Ovary (tissue), 9 donors: ENCODE data around the gene AP1B1. TPM values are rescaled to one million over a fixed set of nuclear protein-coding genes. Genes with fewer than 3 reads are reported as not detected.

Experiments
- DNase-seq, 5 donors: peaks; one replicate each; pipeline ENCODE4 v3.0.0-alpha.2; 2019 to 2020
- H3K27ac ChIP-seq, 2 donors: fragments of 200-600 bp; one replicate each; pipeline versions ENCODE4 v1.5.1 to v1.8.0; 2019 to 2022
- H3K27me3 ChIP-seq: fragments of 200-600 bp; one replicate; pipeline ENCODE4 v1.8.0; 2022
- H3K36me3 ChIP-seq: fragments of 200-600 bp; sonication (generic); one replicate; pipeline ENCODE4 v1.5.1; 2019
- H3K4me1 ChIP-seq: one replicate; pipeline ENCODE4 v1.8.1; 2013; ENCODE audit warnings: mild to moderate bottlenecking, moderate library complexity; ENCODE audit not compliant: insufficient read depth
- H3K4me3 ChIP-seq: fragments of 200-600 bp; sonication (generic); one replicate; pipeline ENCODE4 v1.5.1; 2017
- H3K9me3 ChIP-seq, 2 donors: fragments of 200-600 bp in 1 of 2; sonication (generic) in 1 of 2; one replicate each; pipeline versions ENCODE4 v1.5.1 to v1.8.1; 2013 to 2019; ENCODE audit warnings: mild to moderate bottlenecking in 1 of 2, moderate library complexity in 1 of 2
- EP300 ChIP-seq: sonication (generic); formaldehyde crosslinking; IDR thresholded peaks from one replicate; pipeline ENCODE4 v1.6.1; 2017; ENCODE audit warnings: antibody characterized with exemption
- POLR2A ChIP-seq: fragments of 450-650 bp; IDR thresholded peaks from one replicate; pipeline ENCODE4 v1.6.1; 2017; ENCODE audit warnings: antibody characterized with exemption, mild to moderate bottlenecking, moderate library complexity
- WGBS, 3 donors: extraction: QIAGEN DNeasy Blood & Tissue Kit in 1 of 3; methylation state at CpG; one replicate each; pipeline versions ENCODE4 v1.1.5 to v1.1.7; 2013 to 2017; 5-methylcytosine and 5-hydroxymethylcytosine counted together
- intact Hi-C, 4 donors: fragments of 100-400 bp; cut with DNase I; formaldehyde crosslinking; loops; one replicate each; pipeline versions ENCODE4 v1.11.0 to v1.15.1; 2022 to 2023
- polyA plus RNA-seq, 2 donors: library from polyadenylated mRNA; stranded (reverse); fragments of 200-250 nt in 1 of 2; fragments of 350-450 nt in 1 of 2; fragmentation: Illumina TruSeq in 1 of 2; extraction: RNeasy Lipid Tissue Mini Kit (QIAGEN cat#74804) in 1 of 2; gene quantifications; one replicate each; pipeline ENCODE4 v1.2.3, GENCODE V29; 2013 to 2014
- total RNA-seq, 7 donors: library from RNA; depleted of rRNA in 2 of 7; stranded (reverse); fragments of >200 nt in 2 of 7; fragmentation: NEBNext Ultra II Directional in 3 of 7; extraction: Animal tissue kit (Norgen Biotek cat#: 25700) in 3 of 7; gene quantifications; one replicate each; pipeline versions ENCODE4 v1.1.0 to v1.2.4, GENCODE V29; 2016 to 2023
- TF ChIP-seq, protein P1 (sequence below), 3 donors: fragments of 450-650 bp in 2 of 3; fragments of 200-600 bp in 1 of 3; IDR thresholded peaks; one replicate each; pipeline versions ENCODE4 v1.5.1 to v1.8.0; 2016 to 2022; ENCODE audit warnings: antibody characterized with exemption in 3 of 3, mild to moderate bottlenecking in 1 of 3
- donor health status: DM: no; HTN: no; CAD: no; lungs with moderate emphysema.
- donor health status: DM: no; HTN: no; CAD: no.
- donor health status: Bipolar disorder and iron deficiency.
- donor health status: DM: yes; HTN: yes; CAD: no.
- donor health status: DM: no; HTN: no; CAD: no.
- donor health status: DM: yes; HTN: yes; CAD: no.

AP1B1 gene
- total and polyA plus RNA-seq, 9 donors = 17.7 to 54.0 (median 36.8) TPM

DNA sequence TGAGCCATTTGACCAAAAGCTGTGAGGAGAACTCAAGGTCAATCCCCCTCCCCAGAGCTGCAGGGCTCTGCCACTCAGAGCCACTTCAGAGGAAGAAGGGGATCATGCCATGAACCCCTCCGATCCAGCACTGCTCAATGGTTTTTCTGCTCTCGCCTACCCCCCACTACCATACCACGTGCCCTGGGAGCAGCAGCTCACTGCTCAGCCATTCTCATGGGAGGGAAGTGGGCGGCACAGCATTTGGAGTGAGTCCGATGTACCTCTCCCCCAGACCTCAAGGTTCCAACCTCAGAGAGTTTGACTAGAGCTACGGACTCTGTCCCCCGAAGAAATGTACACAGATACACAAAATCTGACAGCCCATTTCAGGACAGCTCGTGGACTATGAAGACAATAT, 34.5 kb downstream of the AP1B1 start:
- Histone ChIP-seq H3K4me3 (no peak overlapping the region), H3K9me3 (no peaks in the 10 kb centered on the region), H3K27ac (no peak overlapping the region), H3K27me3 (no peaks in the 10 kb centered on the region), H3K4me1 (no peaks in the 10 kb centered on the region), H3K36me3 (no peaks in the 10 kb centered on the region)
- DNase-seq = no peak
- 89 to 93% (median 92%) methylated on average over 8 of the region's 8 CpGs for WGBS, 3 donors
- intact Hi-C loops = no loop called here
- TF ChIP-seq, protein P1, sequence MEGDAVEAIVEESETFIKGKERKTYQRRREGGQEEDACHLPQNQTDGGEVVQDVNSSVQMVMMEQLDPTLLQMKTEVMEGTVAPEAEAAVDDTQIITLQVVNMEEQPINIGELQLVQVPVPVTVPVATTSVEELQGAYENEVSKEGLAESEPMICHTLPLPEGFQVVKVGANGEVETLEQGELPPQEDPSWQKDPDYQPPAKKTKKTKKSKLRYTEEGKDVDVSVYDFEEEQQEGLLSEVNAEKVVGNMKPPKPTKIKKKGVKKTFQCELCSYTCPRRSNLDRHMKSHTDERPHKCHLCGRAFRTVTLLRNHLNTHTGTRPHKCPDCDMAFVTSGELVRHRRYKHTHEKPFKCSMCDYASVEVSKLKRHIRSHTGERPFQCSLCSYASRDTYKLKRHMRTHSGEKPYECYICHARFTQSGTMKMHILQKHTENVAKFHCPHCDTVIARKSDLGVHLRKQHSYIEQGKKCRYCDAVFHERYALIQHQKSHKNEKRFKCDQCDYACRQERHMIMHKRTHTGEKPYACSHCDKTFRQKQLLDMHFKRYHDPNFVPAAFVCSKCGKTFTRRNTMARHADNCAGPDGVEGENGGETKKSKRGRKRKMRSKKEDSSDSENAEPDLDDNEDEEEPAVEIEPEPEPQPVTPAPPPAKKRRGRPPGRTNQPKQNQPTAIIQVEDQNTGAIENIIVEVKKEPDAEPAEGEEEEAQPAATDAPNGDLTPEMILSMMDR (IDR thresholded peaks at IDR 0.05) = no peak
- no peak for TF ChIP-seq POLR2A
- no peak for TF ChIP-seq EP300

DNA sequence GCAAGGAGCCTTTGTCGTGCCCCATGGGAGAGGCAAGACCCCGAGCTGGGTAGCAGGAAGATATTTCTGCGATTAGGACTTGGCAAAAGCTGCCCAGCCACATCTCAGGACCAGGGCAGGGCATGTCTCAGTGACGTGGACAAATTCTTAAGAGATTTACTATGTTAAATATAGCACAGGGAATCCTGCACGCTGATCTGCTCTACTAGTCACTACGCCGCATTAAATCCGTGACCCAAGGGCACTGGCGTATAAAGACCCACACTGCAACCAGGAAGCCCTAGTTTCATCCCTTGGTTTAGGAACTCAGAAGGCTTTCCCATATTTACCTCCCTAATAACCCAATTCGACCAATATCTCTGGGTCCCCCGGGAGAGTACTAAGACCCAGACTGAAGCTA, 35.1 kb downstream of the AP1B1 start:
- no peak for DNase-seq
- no peaks in the 10 kb centered on the region for H3K36me3 ChIP-seq
- H3K27ac ChIP-seq = no peak overlapping the region
- WGBS, 3 donors = 83 to 91% (median 89%) methylated on average over 11 of the region's 11 CpGs
- intact Hi-C loops = no loop called here
- H3K4me1 ChIP-seq = no peaks in the 10 kb centered on the region
- no peak for TF ChIP-seq EP300
- TF ChIP-seq POLR2A = no peak
- TF ChIP-seq, protein P1 (IDR thresholded peaks at IDR 0.05) = no peak
- no peaks in the 10 kb centered on the region for H3K9me3 ChIP-seq
- H3K27me3 ChIP-seq = no peaks in the 10 kb centered on the region
- no peak overlapping the region for H3K4me3 ChIP-seq

DNA sequence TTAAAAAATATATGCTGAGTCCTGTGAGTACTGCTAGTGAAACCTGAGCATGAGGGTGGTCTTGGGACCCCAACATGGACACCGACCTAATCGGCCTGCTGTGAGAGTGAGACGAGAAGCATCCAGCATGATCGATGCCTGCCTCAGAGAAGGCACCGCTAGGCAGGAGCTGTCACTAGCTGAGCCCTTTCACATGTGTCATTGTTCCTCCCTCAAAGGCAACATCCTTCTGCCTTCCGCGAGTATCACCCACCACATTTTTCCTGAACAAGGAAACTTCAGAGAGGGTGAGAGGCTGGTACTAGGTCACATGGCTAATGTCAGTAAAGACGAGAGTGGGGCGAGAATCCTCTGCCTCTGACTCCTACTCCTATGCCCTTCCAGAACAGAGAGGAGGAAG, 35.6 kb downstream of the AP1B1 start:
- TF ChIP-seq, protein P1 (IDR thresholded peaks at IDR 0.05) = no peak
- TF ChIP-seq EP300 (no peak), POLR2A (no peak)
- H3K4me3 ChIP-seq = no peak overlapping the region
- WGBS, 3 donors = 83 to 94% (median 93%) methylated on average over 9 of the region's 9 CpGs
- H3K27ac ChIP-seq = no peak overlapping the region
- H3K36me3 ChIP-seq = no peaks in the 10 kb centered on the region
- no peak for DNase-seq
- H3K27me3 ChIP-seq = no peaks in the 10 kb centered on the region
- intact Hi-C loops = no loop called here
- H3K4me1 ChIP-seq = no peaks in the 10 kb centered on the region
- no peaks in the 10 kb centered on the region for H3K9me3 ChIP-seq

DNA sequence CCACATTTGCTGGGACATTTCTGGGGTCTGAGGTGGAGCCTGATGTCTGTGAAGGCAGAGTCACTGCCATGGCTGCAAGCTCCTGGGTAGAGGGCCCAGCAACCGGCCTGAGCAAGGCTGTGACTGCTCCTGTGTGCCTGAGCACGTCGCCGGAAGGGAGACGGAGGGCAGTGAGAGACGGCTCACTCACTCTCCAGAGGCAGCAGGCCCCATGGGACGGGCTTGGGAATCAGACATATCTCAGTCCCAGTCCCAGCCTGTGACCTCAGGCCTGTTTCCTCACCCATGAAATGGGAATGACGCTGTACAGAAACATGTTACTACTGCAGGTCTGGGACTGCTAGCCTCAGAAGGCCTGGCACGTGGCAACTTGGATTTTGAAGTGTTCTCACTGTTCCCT, 36.5 kb downstream of the AP1B1 start:
- Histone ChIP-seq H3K9me3 (no peaks in the 10 kb centered on the region), H3K27ac (no peak overlapping the region), H3K36me3 (no peaks in the 10 kb centered on the region), H3K27me3 (no peaks in the 10 kb centered on the region), H3K4me1 (no peaks in the 10 kb centered on the region), H3K4me3 (no peak overlapping the region)
- no peak for DNase-seq
- no peak for TF ChIP-seq POLR2A
- TF ChIP-seq, protein P1 (IDR thresholded peaks at IDR 0.05) = no peak
- no peak for TF ChIP-seq EP300
- WGBS, 3 donors = 78 to 89% (median 86%) methylated on average over 9 of the region's 9 CpGs
- intact Hi-C loops = no loop called here

GRCh38 chr22:29351042-29351441, 37.3 kb downstream of the AP1B1 start:
- no peaks in the 10 kb centered on the region for H3K36me3 ChIP-seq

More at GRCh38 chr22:29351042-29351441, 37.3 kb downstream of the AP1B1 start:
- intact Hi-C loops = no loop called here
- no peaks in the 10 kb centered on the region for H3K27me3 ChIP-seq
- no peak for DNase-seq
- H3K27ac ChIP-seq = no peak overlapping the region
- no peaks in the 10 kb centered on the region for H3K9me3 ChIP-seq
- 93 to 98% (median 97%) methylated on average over 6 of the region's 6 CpGs for WGBS, 3 donors
- TF ChIP-seq EP300 (no peak), POLR2A (no peak)
- TF ChIP-seq, protein P1 (IDR thresholded peaks at IDR 0.05) = no peak
- no peaks in the 10 kb centered on the region for H3K4me1 ChIP-seq
- H3K4me3 ChIP-seq = no peak overlapping the region
